SJSA1 (cell line): Measurements from ENCODE around the gene SLC22A31. TPM values are rescaled to one million over a fixed set of nuclear protein-coding genes. Genes with fewer than 3 reads are reported as not detected.

Experiments
- DNase-seq, 2 experiments: peaks; one replicate each; pipeline ENCODE4 v3.0.0-alpha.2; 2015 to 2020; ENCODE audit warnings: low spot score in 2 of 2, low read depth in 1 of 2
- H3K27ac ChIP-seq: fragments of 250-450 bp; sonication (Bioruptor Pico); 2 replicates; pipeline ENCODE4 v1.5.1; 2020; ENCODE audit warnings: mild to moderate bottlenecking, moderate library complexity
- H3K27me3 ChIP-seq: fragments of 250-450 bp; sonication (Bioruptor Pico); replicated peaks from 2 replicates; pipeline ENCODE4 v1.5.1; 2020; ENCODE audit warnings: mild to moderate bottlenecking, moderate library complexity
- H3K36me3 ChIP-seq: fragments of 250-450 bp; sonication (Bioruptor Pico); 2 replicates; pipeline ENCODE4 v1.5.1; 2020; ENCODE audit warnings: mild to moderate bottlenecking
- H3K4me1 ChIP-seq: fragments of 250-450 bp; sonication (Bioruptor Pico); replicated peaks from 2 replicates; pipeline ENCODE4 v1.6.1; 2021; ENCODE audit warnings: mild to moderate bottlenecking
- H3K4me3 ChIP-seq: fragments of 250-450 bp; sonication (Bioruptor Pico); 2 replicates; pipeline ENCODE4 v1.5.1; 2020; ENCODE audit warnings: mild to moderate bottlenecking
- H3K9me3 ChIP-seq: fragments of 250-450 bp; sonication (Bioruptor Pico); replicated peaks from 2 replicates; pipeline ENCODE4 v1.5.1; 2020; ENCODE audit warnings: mild to moderate bottlenecking
- total RNA-seq: library from RNA; depleted of rRNA; stranded (reverse); fragments of >200 nt; shearing (Covaris generic); gene quantifications from 2 replicates; pipeline ENCODE4 v1.2.3, GENCODE V29; 2014

The SLC22A31 gene
- total RNA-seq, 1 experiment from 2014 or later = not detected

- no peak overlapping the region for H3K27ac ChIP-seq
- no peaks in the 10 kb centered on the region for H3K36me3 ChIP-seq
- peaks cover 72% of the 10 kb centered on the region for H3K27me3 ChIP-seq
- H3K4me1 ChIP-seq = no peaks in the 10 kb centered on the region
- DNase-seq = no peak
- H3K4me3 ChIP-seq = no peak overlapping the region
- no peaks in the 10 kb centered on the region; the same call in 1 of the 2 replicates for H3K9me3 ChIP-seq
Observed at GRCh38 chr16:89202422-89203215, 2.3 kb upstream of the SLC22A31 start.

GRCh38 chr16:89201439-89202377, 1.4 kb upstream of the SLC22A31 start:
- H3K4me1 ChIP-seq = no peaks in the 10 kb centered on the region
- DNase-seq = no peak
- H3K4me3 ChIP-seq = no peak overlapping the region
- peaks cover 70% of the 10 kb centered on the region for H3K27me3 ChIP-seq
- H3K36me3 ChIP-seq = no peaks in the 10 kb centered on the region
- no peak overlapping the region for H3K27ac ChIP-seq
- no peaks in the 10 kb centered on the region; the same call in 1 of the 2 replicates for H3K9me3 ChIP-seq

- H3K27ac ChIP-seq = no peak overlapping the region
- H3K4me3 ChIP-seq = no peak overlapping the region
- peaks cover 63% of the 10 kb centered on the region for H3K27me3 ChIP-seq
- no peak for DNase-seq
- no peaks in the 10 kb centered on the region for H3K36me3 ChIP-seq
- no peaks in the 10 kb centered on the region for H3K4me1 ChIP-seq
- no peaks in the 10 kb centered on the region; the same call in 1 of the 2 replicates for H3K9me3 ChIP-seq
Observed at GRCh38 chr16:89200850-89201411, 594 bp upstream of the SLC22A31 start.

- no peak overlapping the region for H3K27ac ChIP-seq
- H3K4me3 ChIP-seq = no peak overlapping the region
- DNase-seq = peak in 1 of 2 experiments; percentile 43
- H3K36me3 ChIP-seq = no peaks in the 10 kb centered on the region
- H3K27me3 ChIP-seq = peaks cover 51% of the 10 kb centered on the region
- no peaks in the 10 kb centered on the region; the same call in 1 of the 2 replicates for H3K9me3 ChIP-seq
- no peaks in the 10 kb centered on the region for H3K4me1 ChIP-seq
Observed at GRCh38 chr16:89199241-89200123, 855 bp downstream of the SLC22A31 start.

- peaks cover 44% of the 10 kb centered on the region for H3K27me3 ChIP-seq
- no peaks in the 10 kb centered on the region; the same call in 1 of the 2 replicates for H3K9me3 ChIP-seq
- H3K36me3 ChIP-seq = no peaks in the 10 kb centered on the region
- H3K27ac ChIP-seq = no peak overlapping the region
- H3K4me3 ChIP-seq = no peak overlapping the region
- H3K4me1 ChIP-seq = no peaks in the 10 kb centered on the region
- peak in 1 of 2 experiments; percentile 42 for DNase-seq
Observed at GRCh38 chr16:89198417-89199240, 1.7 kb downstream of the SLC22A31 start.

- H3K4me3 ChIP-seq = no peak overlapping the region
Observed at GRCh38 chr16:89197633-89198416, 2.5 kb downstream of the SLC22A31 start.

GRCh38 chr16:89197033-89197632, 3.2 kb downstream of the SLC22A31 start:
- H3K9me3 ChIP-seq = no peaks in the 10 kb centered on the region; the same call in 1 of the 2 replicates
- no peaks in the 10 kb centered on the region for H3K36me3 ChIP-seq
- no peak for DNase-seq
- peaks cover 2% of the 10 kb centered on the region for H3K4me1 ChIP-seq
- H3K4me3 ChIP-seq = no peak overlapping the region
- H3K27me3 ChIP-seq = peaks cover 32% of the 10 kb centered on the region
- no peak overlapping the region for H3K27ac ChIP-seq

More at GRCh38 chr16:89197633-89198416, 2.5 kb downstream of the SLC22A31 start:
- Histone ChIP-seq H3K27me3 (peaks cover 36% of the 10 kb centered on the region), H3K4me1 (no peaks in the 10 kb centered on the region), H3K27ac (no peak overlapping the region), H3K9me3 (no peaks in the 10 kb centered on the region; the same call in 1 of the 2 replicates), H3K36me3 (no peaks in the 10 kb centered on the region)
- DNase-seq = no peak

GRCh38 chr16:89195521-89196171, 4.7 kb downstream of the SLC22A31 start:
- Histone ChIP-seq H3K27ac (no peak overlapping the region), H3K4me1 (peaks cover 4% of the 10 kb centered on the region), H3K36me3 (no peaks in the 10 kb centered on the region), H3K9me3 (no peaks in the 10 kb centered on the region; the same call in 1 of the 2 replicates), H3K4me3 (no peak overlapping the region), H3K27me3 (peaks cover 26% of the 10 kb centered on the region)
- peak in 1 of 2 experiments; percentile 44 for DNase-seq

- H3K27ac ChIP-seq = no peak overlapping the region
- H3K4me1 ChIP-seq = peaks cover 4% of the 10 kb centered on the region
- H3K4me3 ChIP-seq = no peak overlapping the region
- H3K9me3 ChIP-seq = no peaks in the 10 kb centered on the region; the same call in 1 of the 2 replicates
- H3K27me3 ChIP-seq = peaks cover 16% of the 10 kb centered on the region
- peak in 1 of 2 experiments; percentile 48 for DNase-seq
- H3K36me3 ChIP-seq = no peaks in the 10 kb centered on the region
Observed at GRCh38 chr16:89194340-89195311, 5.7 kb downstream of the SLC22A31 start.
